Ramos (cell line): ENCODE data around the gene PCDH9.

Source experiments
- in situ Hi-C: fragments of 300-500 bp; cut with MboI; formaldehyde crosslinking; loops from one replicate; pipeline ENCODE4 v1.14.3; 2022; ENCODE audit warnings: low sequenced_read_pairs; ENCODE audit not compliant: unreplicated experiment

Gene PCDH9

GRCh38 chr13:66468656-66469055 is 761.5 kb downstream of the PCDH9 start:
- in situ Hi-C loops = no loop called here

- in situ Hi-C loops = no loop called here
Measured at GRCh38 chr13:66462187-66462586, 767.9 kb downstream of the PCDH9 start.

- in situ Hi-C loops = no loop called here
Measured at GRCh38 chr13:66461021-66461420, 769.1 kb downstream of the PCDH9 start.

GRCh38 chr13:66459634-66460033 is 770.5 kb downstream of the PCDH9 start:
- in situ Hi-C loops = no loop called here

GRCh38 chr13:66459143-66459542 is 771.0 kb downstream of the PCDH9 start:
- in situ Hi-C loops = no loop called here

GRCh38 chr13:66446413-66446812 is 783.7 kb downstream of the PCDH9 start:
- in situ Hi-C loops = no loop called here

GRCh38 chr13:66443926-66444325 is 786.2 kb downstream of the PCDH9 start:
- in situ Hi-C loops = no loop called here

- in situ Hi-C loops = no loop called here
Measured at GRCh38 chr13:66440938-66441337, 789.2 kb downstream of the PCDH9 start.

GRCh38 chr13:66430728-66431127 is 799.4 kb downstream of the PCDH9 start:
- in situ Hi-C loops = no loop called here

- in situ Hi-C loops = no loop called here
Measured at GRCh38 chr13:66430269-66430668, 799.9 kb downstream of the PCDH9 start.

GRCh38 chr13:66429156-66429555 is 801.0 kb downstream of the PCDH9 start:
- in situ Hi-C loops = no loop called here

GRCh38 chr13:66427458-66427861 is 802.7 kb downstream of the PCDH9 start:
- in situ Hi-C loops = no loop called here

- in situ Hi-C loops = no loop called here
Measured at GRCh38 chr13:66425741-66426140, 804.4 kb downstream of the PCDH9 start.

GRCh38 chr13:66424422-66424821 is 805.7 kb downstream of the PCDH9 start:
- in situ Hi-C loops = no loop called here

- in situ Hi-C loops = no loop called here
Measured at GRCh38 chr13:66415444-66415843, 814.7 kb downstream of the PCDH9 start.

GRCh38 chr13:66414066-66414800 is 815.9 kb downstream of the PCDH9 start:
- in situ Hi-C loops = no loop called here

- in situ Hi-C loops = no loop called here
Measured at GRCh38 chr13:66410314-66410713, 819.8 kb downstream of the PCDH9 start.

GRCh38 chr13:66409542-66409941 is 820.6 kb downstream of the PCDH9 start:
- in situ Hi-C loops = no loop called here

- in situ Hi-C loops = no loop called here
Measured at GRCh38 chr13:66407128-66407527, 823.0 kb downstream of the PCDH9 start.

GRCh38 chr13:66405908-66406802 is 824.0 kb downstream of the PCDH9 start:
- in situ Hi-C loops = no loop called here

GRCh38 chr13:66402546-66402945 is 827.6 kb downstream of the PCDH9 start:
- in situ Hi-C loops = no loop called here
